H9 (cell line): Measurements from ENCODE around the gene CASK. TPM values are rescaled to one million over a fixed set of nuclear protein-coding genes. Genes with fewer than 3 reads are reported as not detected.

Experiments
- DNase-seq: peaks from one replicate; pipeline ENCODE4 v3.0.0-alpha.2; 2017
- H2AFZ ChIP-seq: one replicate; pipeline ENCODE4 v1.6.1; 2013; ENCODE audit warnings: mild to moderate bottlenecking, low read length, control low read depth, moderate library complexity
- H2AK5ac ChIP-seq: 2 replicates; pipeline ENCODE4 v1.6.1; 2013; ENCODE audit warnings: low read length, control low read depth, mixed read lengths; ENCODE audit not compliant: insufficient read length
- H2BK120ac ChIP-seq: one replicate; pipeline ENCODE4 v1.6.1; 2013; ENCODE audit warnings: low read depth, mild to moderate bottlenecking, low read length, control low read depth, inconsistent platforms; ENCODE audit not compliant: poor library complexity, severe bottlenecking
- H2BK12ac ChIP-seq: 2 replicates; pipeline ENCODE4 v1.6.1; 2013; ENCODE audit warnings: low read length, control low read depth, mixed read lengths, low read depth; ENCODE audit not compliant: insufficient read length
- H2BK15ac ChIP-seq: 2 replicates; pipeline ENCODE4 v1.6.1; 2013; ENCODE audit warnings: low read depth, low read length, control low read depth
- H2BK20ac ChIP-seq: one replicate; pipeline ENCODE4 v1.6.1; 2013; ENCODE audit warnings: low read depth, mild to moderate bottlenecking, low read length, control low read depth, inconsistent platforms; ENCODE audit not compliant: poor library complexity, severe bottlenecking
- H2BK5ac ChIP-seq: 2 replicates; pipeline ENCODE4 v1.6.1; 2013; ENCODE audit warnings: low read length, control low read depth, mixed read lengths; ENCODE audit not compliant: insufficient read length
- H3K14ac ChIP-seq: 2 replicates; pipeline ENCODE4 v1.6.1; 2013; ENCODE audit warnings: low read length, control low read depth; ENCODE audit not compliant: insufficient read depth
- H3K18ac ChIP-seq: 2 replicates; pipeline ENCODE4 v1.6.1; 2013; ENCODE audit warnings: low read depth, mild to moderate bottlenecking, mixed read lengths, low read length, control low read depth; ENCODE audit not compliant: insufficient read length
- H3K23ac ChIP-seq: 2 replicates; pipeline ENCODE4 v1.6.1; 2013; ENCODE audit warnings: low read length, control low read depth, mixed read lengths, low read depth; ENCODE audit not compliant: insufficient read length
- H3K23me2 ChIP-seq: 2 replicates; pipeline ENCODE4 v1.6.1; 2013; ENCODE audit warnings: low read depth, mild to moderate bottlenecking, mixed read lengths, low read length, control low read depth; ENCODE audit not compliant: insufficient read length, poor library complexity, severe bottlenecking
- H3K27ac ChIP-seq: 2 replicates; pipeline ENCODE4 v1.5.1; 2013; ENCODE audit warnings: low read length, control low read depth, mixed read lengths, low read depth; ENCODE audit not compliant: insufficient read length
- H3K27me3 ChIP-seq: 2 replicates; pipeline ENCODE4 v1.6.1; 2013; ENCODE audit warnings: low read length, control low read depth, inconsistent platforms; ENCODE audit not compliant: insufficient read depth
- H3K4ac ChIP-seq: 2 replicates; pipeline ENCODE4 v1.6.1; 2013; ENCODE audit warnings: low read depth, mild to moderate bottlenecking, control low read depth, inconsistent platforms, low read length, moderate library complexity
- H3K4me1 ChIP-seq: 2 replicates; pipeline ENCODE4 v1.6.1; 2013; ENCODE audit warnings: low read length, control low read depth, inconsistent platforms; ENCODE audit not compliant: insufficient read depth
- H3K4me2 ChIP-seq: 2 replicates; pipeline ENCODE4 v1.6.1; 2013; ENCODE audit warnings: low read length, control low read depth, mixed read lengths; ENCODE audit not compliant: insufficient read length, insufficient read depth
- H3K56ac ChIP-seq: 2 replicates; pipeline ENCODE4 v1.6.1; 2013; ENCODE audit warnings: low read depth, mild to moderate bottlenecking, mixed read lengths, low read length, control low read depth; ENCODE audit not compliant: insufficient read length
- H3K79me1 ChIP-seq: 2 replicates; pipeline ENCODE4 v1.6.1; 2013; ENCODE audit warnings: low read depth, mild to moderate bottlenecking, moderate library complexity, low read length, control low read depth, inconsistent platforms; ENCODE audit not compliant: insufficient read depth, poor library complexity, severe bottlenecking
- H3K79me2 ChIP-seq: 2 replicates; pipeline ENCODE4 v1.6.1; 2013; ENCODE audit warnings: low read length, control low read depth, inconsistent platforms; ENCODE audit not compliant: insufficient read depth
- H3K9ac ChIP-seq: 2 replicates; pipeline ENCODE4 v1.6.1; 2013; ENCODE audit warnings: low read length, control low read depth, mixed read lengths; ENCODE audit not compliant: insufficient read length; ENCODE audit errors: extremely low read depth
- H3K9me3 ChIP-seq: one replicate; pipeline ENCODE4 v1.6.1; 2013; ENCODE audit warnings: low read depth, low read length, inconsistent platforms; ENCODE audit not compliant: control insufficient read depth
- H3T11ph ChIP-seq: one replicate; pipeline ENCODE4 v1.6.1; 2013; ENCODE audit warnings: mild to moderate bottlenecking, low read length, control low read depth, inconsistent platforms
- H4K20me1 ChIP-seq: one replicate; pipeline ENCODE4 v1.6.1; 2013; ENCODE audit not compliant: control insufficient read depth, insufficient read length, insufficient read depth
- H4K5ac ChIP-seq: 2 replicates; pipeline ENCODE4 v1.6.1; 2013; ENCODE audit warnings: low read depth, mild to moderate bottlenecking, mixed read lengths, low read length, control low read depth; ENCODE audit not compliant: insufficient read length
- H4K8ac ChIP-seq: replicated peaks from 2 replicates; pipeline ENCODE4 v1.6.1; 2013; ENCODE audit warnings: low read length, control low read depth, mixed read lengths, low read depth; ENCODE audit not compliant: insufficient read length
- H4K91ac ChIP-seq: 2 replicates; pipeline ENCODE4 v1.6.1; 2013; ENCODE audit warnings: low read depth, mild to moderate bottlenecking, moderate library complexity, mixed read lengths, low read length, control low read depth; ENCODE audit not compliant: insufficient read length
- H3K27ac Mint-ChIP-seq, 3 experiments: 2 replicates in 2 of 3; 3 replicates in 1 of 3; pipeline ENCODE4 v1.8.0; 2020 to 2021; ENCODE audit warnings: mixed read lengths in 3 of 3, mild to moderate bottlenecking in 1 of 3, moderate library complexity in 1 of 3
- H3K27me3 Mint-ChIP-seq: 2 replicates; pipeline ENCODE4 v1.8.0; 2021; ENCODE audit warnings: low read depth, mild to moderate bottlenecking, moderate library complexity, mixed read lengths
- H3K36me3 Mint-ChIP-seq, 3 experiments: 2 replicates in 2 of 3; 3 replicates in 1 of 3; pipeline ENCODE4 v1.8.0; 2020 to 2021; ENCODE audit warnings: low read depth in 3 of 3, mixed read lengths in 3 of 3; ENCODE audit not compliant: insufficient read depth in 1 of 3
- H3K4me1 Mint-ChIP-seq, 2 experiments: 2 replicates each; pipeline ENCODE4 v1.8.0; 2020; ENCODE audit warnings: mixed read lengths in 2 of 2
- H3K4me3 Mint-ChIP-seq, 2 experiments: 2 replicates in 1 of 2; 3 replicates in 1 of 2; pipeline ENCODE4 v1.8.0; 2020 to 2021; ENCODE audit warnings: mild to moderate bottlenecking in 2 of 2, mixed read lengths in 2 of 2, moderate library complexity in 1 of 2
- H3K9me3 Mint-ChIP-seq, 2 experiments: 2 replicates in 1 of 2; 3 replicates in 1 of 2; pipeline ENCODE4 v1.8.0; 2020; ENCODE audit warnings: mild to moderate bottlenecking in 2 of 2, mixed read lengths in 2 of 2, moderate library complexity in 1 of 2
- CTCF ChIP-seq: fragments of 200-600 bp; sonication (generic); conservative IDR thresholded peaks from 3 replicates; pipeline ENCODE4 v1.8.0; 2021; ENCODE audit warnings: antibody characterized with exemption, mild to moderate bottlenecking
- WGBS: extraction: QIAGEN DNeasy Blood & Tissue Kit; methylation state at CpG from one replicate; pipeline ENCODE4 v1.1.7; 2013; ENCODE audit warnings: missing lambda C conversion rate, low lambda C conversion rate, mixed read lengths; ENCODE audit not compliant: insufficient read length; ENCODE audit errors: extremely low coverage; 5-methylcytosine and 5-hydroxymethylcytosine counted together
- total RNA-seq: library from RNA; stranded (reverse); gene quantifications from 2 replicates; pipeline ENCODE4 v1.2.1, GENCODE V29; 2021

CASK gene
- total RNA-seq, 1 experiment from 2014 or later: 44.1 TPM

GRCh38 chrX:41750716-41751115 is 172.6 kb downstream of the CASK start:
- Histone ChIP-seq H2BK15ac (no peak overlapping the region), H2BK20ac (no peak overlapping the region), H4K20me1 (no peaks in the 10 kb centered on the region), H3K9ac (no peak overlapping the region), H4K5ac (no peak overlapping the region), H3K23me2 (no peaks in the 10 kb centered on the region), H2AK5ac (no peak overlapping the region), H3K18ac (no peak overlapping the region), H3K4me2 (no peak overlapping the region), H3K9me3 (no peaks in the 10 kb centered on the region), H4K91ac (no peak overlapping the region), H3K27ac (no peak overlapping the region), H3K79me2 (no peaks in the 10 kb centered on the region), H3K79me1 (no peaks in the 10 kb centered on the region), H3K56ac (no peak overlapping the region), H3T11ph (no peak overlapping the region), H2AFZ (no peak overlapping the region), H2BK5ac (no peak overlapping the region), H2BK12ac (no peak overlapping the region), H3K14ac (no peak overlapping the region), H3K4ac (no peak overlapping the region), H4K8ac (no peak overlapping the region), H2BK120ac (no peak overlapping the region), H3K27me3 (no peaks in the 10 kb centered on the region), H3K4me1 (no peaks in the 10 kb centered on the region), H3K23ac (no peak overlapping the region)
- Mint-ChIP-seq H3K4me3 (no peak overlapping the region), H3K27me3 (no peaks in the 10 kb centered on the region), H3K4me1 (no peaks in the 10 kb centered on the region), H3K27ac (no peak overlapping the region), H3K36me3 (peaks cover 0 to 8% (median 7%) of the 10 kb centered on the region in 3 experiments; a peak in 6 of 7 replicates), H3K9me3 (peaks cover 40 to 43% of the 10 kb centered on the region in 2 experiments)
- TF ChIP-seq CTCF: no peak
- WGBS: no CpG with 5 or more reads among the region's 3 CpGs
- DNase-seq: no peak
